ENCODE measurements around the gene SORCS1. TPM values are rescaled to one million over a fixed set of nuclear protein-coding genes. Genes with fewer than 3 reads are reported as not detected.

Gene SORCS1
- total RNA-seq, 6 experiments from 2014 or later = 0.09 to 0.14 (median 0.10) TPM; not detected in 3

DNA sequence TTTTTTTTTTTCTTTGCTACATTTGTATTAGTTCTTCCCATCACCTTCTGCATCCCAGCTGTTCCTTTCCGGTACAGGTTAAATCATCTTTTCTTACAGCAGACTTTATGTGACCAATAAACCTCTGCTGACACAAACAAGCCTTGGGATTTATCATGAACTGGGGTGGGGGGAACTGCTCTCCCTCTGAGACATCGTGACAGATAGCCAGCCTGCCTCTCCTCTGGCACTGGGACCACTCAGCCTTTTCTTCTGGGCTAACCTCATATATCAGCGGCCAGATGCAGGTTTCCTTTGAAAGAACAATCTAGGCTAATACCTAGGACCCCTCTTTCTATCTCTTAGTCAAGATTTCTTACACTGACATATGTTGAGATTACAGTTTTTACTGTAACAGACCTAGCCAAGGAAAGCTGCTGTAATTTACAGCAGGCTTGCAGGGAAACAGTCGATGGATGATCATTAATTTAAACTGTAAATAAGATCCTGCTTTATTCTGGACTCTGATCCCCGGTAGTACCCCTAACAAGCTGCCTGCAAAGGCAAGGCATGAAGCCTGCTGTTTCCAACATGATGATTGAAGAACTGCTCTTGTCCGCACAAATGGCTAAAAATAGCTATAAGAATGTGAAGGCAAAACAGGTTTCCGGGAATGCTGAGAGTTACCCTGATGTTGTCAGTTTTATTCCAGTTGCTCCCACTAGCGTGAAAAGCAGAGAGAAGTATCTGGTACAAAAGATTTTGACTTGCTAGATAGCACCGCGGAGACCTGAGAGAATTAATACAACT, 338.7 kb downstream of the SORCS1 start:
- Mint-ChIP-seq H3K9me3 (peaks cover 27% of the 10 kb centered on the region), H3K27me3 (ENCODE audit: insufficient read depth) (peaks cover 2% of the 10 kb centered on the region; the same call in 1 of the 2 replicates), H3K4me1 (ENCODE audit: low read depth) (no peaks in the 10 kb centered on the region), H3K4me3 (no peak overlapping the region), H3K27ac (no peak overlapping the region), H3K36me3 (ENCODE audit: low read depth) (no peaks in the 10 kb centered on the region)
- TF ChIP-seq, protein P1, sequence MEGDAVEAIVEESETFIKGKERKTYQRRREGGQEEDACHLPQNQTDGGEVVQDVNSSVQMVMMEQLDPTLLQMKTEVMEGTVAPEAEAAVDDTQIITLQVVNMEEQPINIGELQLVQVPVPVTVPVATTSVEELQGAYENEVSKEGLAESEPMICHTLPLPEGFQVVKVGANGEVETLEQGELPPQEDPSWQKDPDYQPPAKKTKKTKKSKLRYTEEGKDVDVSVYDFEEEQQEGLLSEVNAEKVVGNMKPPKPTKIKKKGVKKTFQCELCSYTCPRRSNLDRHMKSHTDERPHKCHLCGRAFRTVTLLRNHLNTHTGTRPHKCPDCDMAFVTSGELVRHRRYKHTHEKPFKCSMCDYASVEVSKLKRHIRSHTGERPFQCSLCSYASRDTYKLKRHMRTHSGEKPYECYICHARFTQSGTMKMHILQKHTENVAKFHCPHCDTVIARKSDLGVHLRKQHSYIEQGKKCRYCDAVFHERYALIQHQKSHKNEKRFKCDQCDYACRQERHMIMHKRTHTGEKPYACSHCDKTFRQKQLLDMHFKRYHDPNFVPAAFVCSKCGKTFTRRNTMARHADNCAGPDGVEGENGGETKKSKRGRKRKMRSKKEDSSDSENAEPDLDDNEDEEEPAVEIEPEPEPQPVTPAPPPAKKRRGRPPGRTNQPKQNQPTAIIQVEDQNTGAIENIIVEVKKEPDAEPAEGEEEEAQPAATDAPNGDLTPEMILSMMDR (IDR thresholded peaks at IDR 0.05) = no peak
- DNase-seq = no peak

DNA sequence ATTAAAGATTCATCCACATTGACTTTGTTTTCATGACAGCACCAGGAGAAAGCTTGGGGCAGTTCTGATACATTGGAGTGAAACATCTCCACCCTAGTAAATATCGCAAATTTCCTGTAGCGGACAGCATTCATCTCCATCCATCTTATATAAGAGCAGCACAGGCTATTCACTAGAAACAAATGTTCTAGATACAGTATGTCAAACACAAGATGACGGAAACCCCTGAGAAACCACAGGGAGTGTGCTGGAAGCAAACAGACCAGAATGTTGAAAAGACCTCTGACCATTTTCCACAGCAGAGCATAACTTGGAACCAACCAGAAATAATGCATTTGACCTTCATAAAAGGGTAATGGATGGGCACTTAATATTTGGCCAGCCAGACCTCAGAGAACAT, 343.9 kb downstream of the SORCS1 start:
- H3K27me3 Mint-ChIP-seq (ENCODE audit: insufficient read depth) = peaks cover 2% of the 10 kb centered on the region; the same call in 1 of the 2 replicates
- peaks cover 29% of the 10 kb centered on the region for H3K9me3 Mint-ChIP-seq
- H3K4me3 Mint-ChIP-seq = no peak overlapping the region

DNA sequence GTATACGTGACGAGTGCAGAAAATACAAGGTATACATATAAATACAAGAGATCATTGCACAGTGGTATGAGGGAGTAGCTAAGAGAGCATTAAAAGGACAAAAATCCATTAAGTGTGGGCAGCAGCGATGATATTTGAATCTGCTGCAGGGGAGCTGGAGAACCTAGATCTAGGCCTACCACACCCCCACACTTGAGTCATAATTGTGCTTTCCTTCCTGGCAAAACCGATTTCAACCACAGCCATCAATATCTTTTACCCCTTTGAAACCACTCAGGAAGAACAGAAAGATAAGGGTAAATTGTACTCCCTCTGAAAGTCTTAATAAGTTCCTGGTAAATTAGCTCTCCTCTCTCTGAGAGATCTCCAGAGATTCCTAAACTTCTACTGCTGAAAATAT, 345.0 kb downstream of the SORCS1 start:
- TF ChIP-seq, protein P1 (IDR thresholded peaks at IDR 0.05) = no peak
- DNase-seq = no peak
- no peak overlapping the region for H3K27ac Mint-ChIP-seq
- no peaks in the 10 kb centered on the region for H3K36me3 Mint-ChIP-seq (ENCODE audit: low read depth)
- H3K4me3 Mint-ChIP-seq = no peak overlapping the region
- H3K9me3 Mint-ChIP-seq = peaks cover 21% of the 10 kb centered on the region
- no peaks in the 10 kb centered on the region for H3K4me1 Mint-ChIP-seq (ENCODE audit: low read depth)
- peaks cover 2% of the 10 kb centered on the region; the same call in 1 of the 2 replicates for H3K27me3 Mint-ChIP-seq (ENCODE audit: insufficient read depth)

More for the DNA sequence above, 343.9 kb downstream of the SORCS1 start:
- DNase-seq = no peak
- Mint-ChIP-seq H3K4me1 (ENCODE audit: low read depth) (no peaks in the 10 kb centered on the region), H3K36me3 (ENCODE audit: low read depth) (no peaks in the 10 kb centered on the region), H3K27ac (no peak overlapping the region)
- TF ChIP-seq, protein P1 (IDR thresholded peaks at IDR 0.05) = no peak

DNA sequence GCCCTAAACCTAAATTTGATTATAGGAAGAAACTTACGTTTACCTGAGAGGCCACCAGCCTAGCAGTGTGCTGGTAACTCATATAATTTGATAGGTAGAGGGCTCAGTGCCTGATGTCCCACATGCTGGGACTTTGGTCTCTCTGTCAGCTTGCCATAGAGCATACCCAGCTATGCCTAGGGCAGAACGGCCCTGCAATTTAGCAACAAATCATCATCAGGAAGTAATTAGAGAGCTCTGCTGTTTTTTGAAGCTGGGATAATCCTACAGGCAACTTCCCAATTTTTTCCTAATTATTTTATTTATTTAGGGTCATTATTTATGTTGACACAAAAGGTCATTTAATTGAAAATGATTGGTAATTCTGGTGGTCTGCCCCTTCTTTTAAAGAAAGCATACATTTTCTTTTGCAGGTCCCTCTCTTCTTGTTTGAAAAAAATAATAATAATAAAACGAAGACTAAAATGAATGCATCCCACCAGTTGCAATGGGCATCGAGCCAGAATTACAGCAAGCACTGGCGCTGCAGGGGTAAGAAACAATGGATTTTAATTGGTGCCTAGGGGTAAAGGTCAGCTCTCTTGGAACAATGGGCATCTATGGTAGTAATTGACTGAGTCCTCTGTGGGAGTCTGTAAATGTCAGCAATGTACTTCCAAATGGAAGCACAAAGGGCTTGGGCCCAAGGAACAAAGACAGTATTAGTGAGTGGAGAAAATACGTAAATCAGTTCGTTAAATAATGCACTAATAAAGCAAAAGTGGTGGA, 348.0 kb downstream of the SORCS1 start:
- Mint-ChIP-seq H3K4me1 (ENCODE audit: low read depth) (no peaks in the 10 kb centered on the region), H3K4me3 (no peak overlapping the region), H3K27me3 (ENCODE audit: insufficient read depth) (no peaks in the 10 kb centered on the region), H3K27ac (no peak overlapping the region), H3K36me3 (ENCODE audit: low read depth) (no peaks in the 10 kb centered on the region), H3K9me3 (peaks cover 13% of the 10 kb centered on the region; the same call in 1 of the 2 replicates)
- TF ChIP-seq, protein P1 (IDR thresholded peaks at IDR 0.05) = no peak
- DNase-seq = no peak

DNA sequence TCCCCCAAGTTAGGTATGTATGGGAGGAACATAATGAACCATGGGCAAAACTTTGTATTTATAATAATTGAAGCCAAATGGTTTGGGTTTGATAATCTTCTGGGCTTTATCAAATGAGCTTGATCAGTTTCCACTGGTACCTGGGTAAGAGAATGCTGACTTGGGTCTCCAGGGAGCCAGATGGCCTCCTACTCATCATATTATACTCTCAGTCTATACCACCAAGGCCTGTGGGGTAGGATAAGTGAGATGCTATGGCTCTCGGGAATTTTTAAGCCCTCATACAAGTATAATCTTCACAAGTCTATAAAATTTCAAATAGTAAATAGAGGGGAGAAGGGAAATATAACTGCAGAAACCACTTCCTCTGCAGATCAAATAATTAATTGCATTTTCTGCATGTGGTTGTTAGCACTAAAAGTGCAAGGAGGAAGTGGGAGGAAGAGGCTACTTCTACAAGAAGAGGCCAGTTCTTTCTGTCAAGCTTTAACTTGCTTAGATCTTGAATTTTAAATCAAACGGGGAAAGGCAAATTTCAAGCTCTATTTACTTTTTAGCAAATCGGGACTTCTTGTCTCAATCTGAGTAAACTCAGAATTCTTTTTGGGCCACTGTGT, 349.0 kb downstream of the SORCS1 start:
- TF ChIP-seq, protein P1 (IDR thresholded peaks at IDR 0.05) = no peak
- Mint-ChIP-seq H3K27ac (no peak overlapping the region), H3K27me3 (ENCODE audit: insufficient read depth) (no peaks in the 10 kb centered on the region), H3K4me1 (ENCODE audit: low read depth) (no peaks in the 10 kb centered on the region), H3K4me3 (no peak overlapping the region), H3K9me3 (peaks cover 18% of the 10 kb centered on the region; the same call in 1 of the 2 replicates), H3K36me3 (ENCODE audit: low read depth) (no peaks in the 10 kb centered on the region)
- DNase-seq = no peak
